Type B pancreatic cell (in vitro differentiated cells): ENCODE measurements around the gene MAN1A2. TPM values are rescaled to one million over a fixed set of nuclear protein-coding genes. Genes with fewer than 3 reads are reported as not detected.
"Not testable (repeated sequence)": the region's sequence is repeated elsewhere in the genome, so short reads cannot be mapped to it uniquely, and the experiment has no call there.

Experiments used
- DNase-seq: peaks from one replicate; pipeline ENCODE4 v3.0.0; 2021; ENCODE audit warnings: mixed read lengths; ENCODE audit not compliant: unreplicated experiment; ENCODE audit errors: extremely low spot score
- H3K27ac Mint-ChIP-seq: 2 replicates; pipeline ENCODE4 v1.8.0; 2021; ENCODE audit warnings: mild to moderate bottlenecking, mixed read lengths
- H3K27me3 Mint-ChIP-seq: 2 replicates; pipeline ENCODE4 v1.8.0; 2021; ENCODE audit warnings: mixed read lengths
- H3K36me3 Mint-ChIP-seq: 2 replicates; pipeline ENCODE4 v1.8.0; 2021; ENCODE audit warnings: mixed read lengths
- H3K4me1 Mint-ChIP-seq: one replicate; pipeline ENCODE4 v1.8.0; 2021; ENCODE audit warnings: mixed read lengths; ENCODE audit not compliant: unreplicated experiment
- H3K4me3 Mint-ChIP-seq: 2 replicates; pipeline ENCODE4 v1.8.0; 2021; ENCODE audit warnings: mild to moderate bottlenecking, mixed read lengths
- H3K9me3 Mint-ChIP-seq: 2 replicates; pipeline ENCODE4 v1.8.0; 2021; ENCODE audit warnings: mixed read lengths
- total RNA-seq: library from RNA; stranded (reverse); gene quantifications from 2 replicates; pipeline ENCODE4 v1.2.1, GENCODE V29; 2021; ENCODE audit warnings: low replicate concordance
- TF ChIP-seq, protein P1 (sequence below): fragments of 200-600 bp; sonication (generic); conservative IDR thresholded peaks from 2 replicates; pipeline ENCODE4 v1.5.0; 2021; ENCODE audit warnings: antibody characterized with exemption, mild to moderate bottlenecking

Gene MAN1A2
- total RNA-seq, 1 donor from 2014 or later: 56.1 TPM

DNA sequence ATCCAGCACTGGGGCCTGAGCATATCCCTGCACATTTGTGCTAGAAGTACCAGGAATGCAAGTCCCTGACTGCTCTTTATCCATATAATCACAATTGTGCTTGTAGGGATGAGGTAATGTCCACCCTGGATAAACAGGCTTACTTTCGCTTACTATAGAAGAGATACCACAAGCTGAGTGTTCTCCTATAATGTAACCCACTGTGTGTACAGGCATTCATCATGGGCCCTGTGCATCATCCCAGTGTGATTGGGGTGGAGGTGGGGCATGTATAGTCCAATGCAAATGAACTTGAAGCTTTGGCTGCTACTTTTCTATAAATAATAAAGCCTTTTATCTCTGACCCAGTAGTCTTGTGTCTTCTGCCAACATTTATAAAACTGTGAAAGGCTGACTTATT is 69.3 kb downstream of the MAN1A2 start:
- Mint-ChIP-seq H3K36me3 (peaks cover 5% of the 10 kb centered on the region), H3K27ac (no peak overlapping the region), H3K27me3 (no peaks in the 10 kb centered on the region), H3K9me3 (no peaks in the 10 kb centered on the region), H3K4me3 (no peak overlapping the region), H3K4me1 (peaks cover 4% of the 10 kb centered on the region)
- no peak for DNase-seq
- TF ChIP-seq, protein P1, sequence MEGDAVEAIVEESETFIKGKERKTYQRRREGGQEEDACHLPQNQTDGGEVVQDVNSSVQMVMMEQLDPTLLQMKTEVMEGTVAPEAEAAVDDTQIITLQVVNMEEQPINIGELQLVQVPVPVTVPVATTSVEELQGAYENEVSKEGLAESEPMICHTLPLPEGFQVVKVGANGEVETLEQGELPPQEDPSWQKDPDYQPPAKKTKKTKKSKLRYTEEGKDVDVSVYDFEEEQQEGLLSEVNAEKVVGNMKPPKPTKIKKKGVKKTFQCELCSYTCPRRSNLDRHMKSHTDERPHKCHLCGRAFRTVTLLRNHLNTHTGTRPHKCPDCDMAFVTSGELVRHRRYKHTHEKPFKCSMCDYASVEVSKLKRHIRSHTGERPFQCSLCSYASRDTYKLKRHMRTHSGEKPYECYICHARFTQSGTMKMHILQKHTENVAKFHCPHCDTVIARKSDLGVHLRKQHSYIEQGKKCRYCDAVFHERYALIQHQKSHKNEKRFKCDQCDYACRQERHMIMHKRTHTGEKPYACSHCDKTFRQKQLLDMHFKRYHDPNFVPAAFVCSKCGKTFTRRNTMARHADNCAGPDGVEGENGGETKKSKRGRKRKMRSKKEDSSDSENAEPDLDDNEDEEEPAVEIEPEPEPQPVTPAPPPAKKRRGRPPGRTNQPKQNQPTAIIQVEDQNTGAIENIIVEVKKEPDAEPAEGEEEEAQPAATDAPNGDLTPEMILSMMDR: no peak

DNA sequence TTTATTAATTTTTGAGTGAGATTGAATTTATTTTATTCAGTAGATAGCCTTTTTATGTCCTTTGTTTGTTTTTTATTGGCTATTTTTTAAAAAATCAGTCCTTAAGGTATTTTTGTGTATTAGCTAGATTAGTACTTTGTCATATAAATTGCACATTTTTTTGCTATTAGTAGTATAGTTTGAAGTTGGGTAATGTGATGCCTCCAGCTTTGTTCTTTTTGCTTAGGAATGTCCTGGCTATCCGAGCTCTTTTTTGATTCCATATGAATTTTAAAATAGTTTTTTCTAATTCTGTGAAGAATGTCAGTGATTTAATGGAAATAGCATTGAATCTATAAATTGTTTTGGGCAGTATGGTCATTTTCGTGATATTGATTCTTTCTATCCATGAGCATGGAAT is 80.4 kb downstream of the MAN1A2 start:
- Mint-ChIP-seq H3K9me3 (peaks cover 11% of the 10 kb centered on the region), H3K27ac (no peak overlapping the region), H3K4me3 (no peak overlapping the region), H3K4me1 (no peaks in the 10 kb centered on the region), H3K27me3 (no peaks in the 10 kb centered on the region), H3K36me3 (peaks cover 44% of the 10 kb centered on the region)
- TF ChIP-seq, protein P1: no peak
- DNase-seq: no peak

DNA sequence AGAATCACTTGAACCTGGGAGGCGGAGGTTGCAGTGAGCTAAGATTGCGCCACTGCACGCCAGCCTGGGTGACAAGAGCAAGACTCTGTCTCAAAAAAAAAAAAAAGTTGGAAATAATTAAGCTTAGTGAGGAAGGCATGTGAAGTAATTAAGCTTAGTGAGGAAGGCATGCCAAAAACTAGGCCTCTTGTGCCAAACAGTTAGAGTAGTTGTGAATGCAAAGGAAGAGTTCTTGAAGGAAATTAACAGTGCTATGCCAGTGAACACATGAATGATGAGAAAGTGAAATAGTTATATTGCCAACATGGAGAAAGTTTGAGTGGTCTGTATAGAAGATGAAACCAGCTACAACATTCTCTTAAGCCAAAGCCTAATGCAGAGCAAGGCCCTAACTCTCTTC is 85.0 kb downstream of the MAN1A2 start:
- H3K36me3 Mint-ChIP-seq: peaks cover 41% of the 10 kb centered on the region
- no peaks in the 10 kb centered on the region for H3K4me1 Mint-ChIP-seq
- DNase-seq: no peak
- H3K27me3 Mint-ChIP-seq: no peaks in the 10 kb centered on the region
- H3K9me3 Mint-ChIP-seq: peaks cover 7% of the 10 kb centered on the region
- no peak overlapping the region for H3K27ac Mint-ChIP-seq
- TF ChIP-seq, protein P1: no peak
- no peak overlapping the region for H3K4me3 Mint-ChIP-seq

DNA sequence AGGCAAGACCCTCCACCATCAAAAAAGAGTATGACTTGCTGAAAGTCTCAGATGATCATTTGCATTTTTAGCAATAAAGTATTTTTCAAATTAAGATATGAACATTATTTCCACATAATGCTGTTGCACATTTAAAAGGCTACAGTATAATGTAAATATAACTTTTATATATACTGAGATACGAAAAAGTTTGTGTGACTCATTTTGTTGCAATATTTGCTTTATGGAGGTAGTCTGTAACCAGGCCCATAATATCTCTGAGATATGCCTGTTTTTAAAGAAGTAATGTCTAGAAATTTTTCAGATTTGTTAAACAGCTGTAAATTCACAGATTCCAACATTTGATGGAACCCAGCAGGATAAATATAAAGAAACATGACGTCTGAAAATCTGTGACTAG is 86.7 kb downstream of the MAN1A2 start:
- peaks cover 41% of the 10 kb centered on the region for H3K36me3 Mint-ChIP-seq
- TF ChIP-seq, protein P1: no peak

DNA sequence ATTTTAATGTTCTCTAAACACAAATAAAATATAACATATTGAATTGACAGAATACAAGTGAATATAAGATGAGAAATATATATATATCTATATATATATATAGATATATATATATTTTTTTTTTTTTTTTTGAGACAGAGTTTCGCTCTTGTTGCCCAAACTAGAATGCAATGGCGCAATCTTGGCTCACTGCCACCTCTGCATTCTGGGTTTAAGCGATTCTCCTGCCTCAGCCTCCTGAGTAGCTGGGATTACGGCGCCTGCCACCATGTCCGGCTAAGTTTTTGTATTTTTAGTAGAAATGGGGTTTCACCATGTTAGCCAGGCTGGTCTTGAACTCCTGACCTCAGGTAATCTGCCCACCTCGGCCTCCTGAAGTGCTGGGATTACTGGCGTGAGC is 91.2 kb downstream of the MAN1A2 start:
- H3K27ac Mint-ChIP-seq, H3K4me1 Mint-ChIP-seq, H3K4me3 Mint-ChIP-seq, DNase-seq, H3K9me3 Mint-ChIP-seq, H3K27me3 Mint-ChIP-seq: not testable (repeated sequence)
- peaks cover 21% of the 10 kb centered on the region for H3K36me3 Mint-ChIP-seq

More for the DNA sequence above, 86.7 kb downstream of the MAN1A2 start:
- no peaks in the 10 kb centered on the region for H3K27me3 Mint-ChIP-seq
- no peaks in the 10 kb centered on the region for H3K4me1 Mint-ChIP-seq
- DNase-seq: no peak
- peaks cover 7% of the 10 kb centered on the region for H3K9me3 Mint-ChIP-seq
- no peak overlapping the region for H3K4me3 Mint-ChIP-seq
- no peak overlapping the region for H3K27ac Mint-ChIP-seq

DNA sequence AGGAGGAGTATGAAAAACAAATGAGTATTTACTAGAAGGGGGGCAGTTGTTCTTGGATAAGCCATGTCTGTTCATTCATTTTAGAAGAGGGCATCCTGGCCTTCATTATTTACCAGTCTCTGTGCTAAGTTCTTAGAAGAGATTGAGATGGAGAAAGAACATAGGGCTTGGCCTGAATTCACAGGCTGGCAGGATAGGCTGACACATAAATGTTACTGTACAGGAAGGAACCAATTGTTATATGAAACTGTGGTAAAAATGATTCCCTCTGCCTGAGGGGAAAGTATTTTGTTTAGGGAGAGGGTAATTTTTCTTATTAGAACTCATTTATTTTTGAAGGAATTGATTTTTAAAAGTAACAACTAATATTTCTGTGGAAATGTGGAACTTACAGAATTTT is 99.5 kb downstream of the MAN1A2 start:
- no peaks in the 10 kb centered on the region for H3K4me1 Mint-ChIP-seq
- H3K36me3 Mint-ChIP-seq: peaks cover 24% of the 10 kb centered on the region
- DNase-seq: no peak
- H3K27me3 Mint-ChIP-seq: no peaks in the 10 kb centered on the region
- TF ChIP-seq, protein P1: no peak
- no peak overlapping the region for H3K4me3 Mint-ChIP-seq
- no peak overlapping the region for H3K27ac Mint-ChIP-seq
- H3K9me3 Mint-ChIP-seq: no peaks in the 10 kb centered on the region
